Activated CD4-positive, alpha-beta T cell treated with anti-CD3 and anti-CD28 coated beads, Interleukin-2, amount 50 U/mL, for 16 hours (primary cell): Measurements from ENCODE around the gene PCK1.

Experiments used
- DNase-seq: peaks from one replicate; pipeline ENCODE4 v3.0.0-alpha.2; 2020

PCK1 gene

DNA sequence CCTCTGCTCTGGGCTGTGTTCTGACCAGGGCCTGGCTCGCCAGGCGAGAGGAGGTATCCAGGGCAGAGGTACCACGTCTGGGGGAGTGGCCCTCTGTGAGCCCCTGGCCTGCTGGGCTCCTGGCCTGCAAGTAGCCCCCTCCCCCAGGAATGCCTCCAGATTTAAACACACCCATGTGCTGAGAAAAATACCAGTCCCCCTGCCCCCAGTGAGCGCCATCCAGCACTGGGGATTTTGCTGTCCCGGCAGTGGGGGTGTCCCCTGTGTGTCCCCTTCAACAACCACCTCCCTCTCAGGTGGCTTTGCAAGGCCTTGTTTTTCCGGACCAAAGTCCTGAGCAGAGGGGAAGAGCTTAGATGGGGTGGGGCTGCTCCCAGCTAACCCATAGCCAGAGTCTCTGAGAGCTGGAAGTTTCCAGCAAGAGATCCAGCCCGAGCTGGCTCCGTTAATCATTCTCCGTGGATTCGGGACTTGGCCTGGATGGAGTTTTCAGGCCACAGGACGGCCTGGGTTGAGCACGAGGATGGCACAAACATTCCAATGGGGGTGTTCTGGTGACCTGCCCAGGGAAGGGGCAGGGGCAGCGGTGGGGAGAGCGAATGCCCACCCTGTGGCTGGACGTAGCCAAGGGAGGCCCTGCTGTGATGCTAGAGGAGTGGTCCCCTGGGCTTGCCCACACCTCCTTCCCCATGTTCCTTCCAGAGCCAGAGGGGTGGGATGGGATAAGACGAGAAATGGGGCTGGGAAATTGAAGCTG, 29.0 kb downstream of the PCK1 start:
- DNase-seq, result no peak

DNA sequence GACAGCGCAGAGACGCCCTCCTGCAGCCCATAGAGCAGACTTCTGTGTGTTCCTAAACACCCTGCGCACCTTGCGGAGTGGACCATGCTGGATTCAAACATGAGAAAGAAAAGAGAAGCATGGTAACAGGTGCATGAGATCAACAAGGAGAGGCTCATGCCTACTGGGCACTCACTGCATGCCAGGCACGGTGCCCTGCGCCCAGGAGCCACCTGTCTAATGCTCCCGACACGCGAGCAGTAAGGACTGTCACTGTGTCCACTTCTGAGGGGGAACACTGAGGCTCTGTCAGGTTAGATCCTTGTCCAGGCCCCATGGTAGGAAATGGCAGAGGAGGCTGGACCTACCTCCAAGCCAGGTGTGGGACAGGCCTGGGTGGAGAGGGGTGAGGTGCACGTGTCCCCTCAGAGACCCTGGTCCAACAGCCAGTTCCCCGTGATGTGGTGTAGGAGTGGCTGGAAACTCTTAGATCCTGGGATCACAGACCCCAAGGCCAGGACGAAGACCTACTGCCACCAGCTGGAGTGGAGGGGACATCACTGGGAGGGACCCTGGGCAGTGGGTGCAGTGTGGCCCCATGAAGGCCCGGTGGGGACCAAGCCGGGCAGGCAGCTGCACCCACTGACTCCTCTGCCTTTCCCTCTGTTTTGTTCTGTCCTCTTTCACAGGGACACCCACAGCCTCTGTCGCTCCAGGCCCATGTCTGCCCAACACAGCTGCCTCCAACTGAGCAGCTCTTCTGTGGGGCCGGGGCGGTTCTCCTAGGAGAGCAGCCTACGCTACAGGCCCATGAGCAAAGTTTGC, 29.8 kb downstream of the PCK1 start:
- no peak for DNase-seq

GRCh38 chr20:57591289-57592229, 30.6 kb downstream of the PCK1 start:
- no peak for DNase-seq

DNA sequence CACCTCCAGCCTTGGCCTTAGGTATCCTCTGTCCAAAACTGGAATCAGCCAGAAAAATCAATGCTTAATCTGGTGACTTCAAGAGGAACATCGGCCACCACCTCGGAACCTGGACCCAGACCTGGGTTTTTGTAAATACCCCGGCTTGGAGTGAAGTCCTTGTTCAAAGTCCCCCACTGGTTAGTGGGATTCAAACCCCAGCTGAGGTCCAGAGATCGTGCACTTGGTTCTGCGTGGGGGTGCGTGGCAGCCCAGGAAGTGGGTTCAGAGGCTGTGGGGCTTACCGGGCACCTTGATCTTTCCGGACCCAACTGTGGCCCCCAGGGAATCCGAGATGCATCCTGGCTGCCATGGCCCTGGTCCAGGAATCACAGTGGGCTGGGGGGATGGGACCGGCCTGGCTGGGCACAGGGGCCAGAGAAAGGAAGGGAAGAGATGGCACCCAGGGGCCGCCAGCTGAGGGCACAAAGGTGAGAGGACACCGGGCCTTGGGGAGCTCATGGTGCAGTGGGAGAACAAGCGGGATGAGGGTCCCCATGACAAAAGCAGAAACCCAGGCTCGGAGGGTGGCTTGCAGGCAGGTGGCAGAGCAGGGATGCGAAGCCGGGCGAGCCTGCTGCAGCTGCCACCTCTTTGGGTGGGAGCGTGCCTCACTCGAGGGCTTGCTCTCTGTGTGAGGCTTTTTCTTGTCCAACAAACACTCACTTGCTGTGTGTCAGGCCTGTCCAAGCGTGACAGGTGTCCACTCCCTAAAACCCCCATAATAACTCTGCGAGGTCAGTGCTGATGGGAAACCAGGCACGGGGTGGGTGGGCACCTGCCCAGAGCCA, 31.6 kb downstream of the PCK1 start:
- no peak for DNase-seq

- no peak for DNase-seq
These were observed 32.4 kb downstream of the PCK1 start for GRCh38 chr20:57593134-57593886.

- peak; percentile 25 for DNase-seq
These were observed 33.4 kb downstream of the PCK1 start for GRCh38 chr20:57594092-57594951.

DNA sequence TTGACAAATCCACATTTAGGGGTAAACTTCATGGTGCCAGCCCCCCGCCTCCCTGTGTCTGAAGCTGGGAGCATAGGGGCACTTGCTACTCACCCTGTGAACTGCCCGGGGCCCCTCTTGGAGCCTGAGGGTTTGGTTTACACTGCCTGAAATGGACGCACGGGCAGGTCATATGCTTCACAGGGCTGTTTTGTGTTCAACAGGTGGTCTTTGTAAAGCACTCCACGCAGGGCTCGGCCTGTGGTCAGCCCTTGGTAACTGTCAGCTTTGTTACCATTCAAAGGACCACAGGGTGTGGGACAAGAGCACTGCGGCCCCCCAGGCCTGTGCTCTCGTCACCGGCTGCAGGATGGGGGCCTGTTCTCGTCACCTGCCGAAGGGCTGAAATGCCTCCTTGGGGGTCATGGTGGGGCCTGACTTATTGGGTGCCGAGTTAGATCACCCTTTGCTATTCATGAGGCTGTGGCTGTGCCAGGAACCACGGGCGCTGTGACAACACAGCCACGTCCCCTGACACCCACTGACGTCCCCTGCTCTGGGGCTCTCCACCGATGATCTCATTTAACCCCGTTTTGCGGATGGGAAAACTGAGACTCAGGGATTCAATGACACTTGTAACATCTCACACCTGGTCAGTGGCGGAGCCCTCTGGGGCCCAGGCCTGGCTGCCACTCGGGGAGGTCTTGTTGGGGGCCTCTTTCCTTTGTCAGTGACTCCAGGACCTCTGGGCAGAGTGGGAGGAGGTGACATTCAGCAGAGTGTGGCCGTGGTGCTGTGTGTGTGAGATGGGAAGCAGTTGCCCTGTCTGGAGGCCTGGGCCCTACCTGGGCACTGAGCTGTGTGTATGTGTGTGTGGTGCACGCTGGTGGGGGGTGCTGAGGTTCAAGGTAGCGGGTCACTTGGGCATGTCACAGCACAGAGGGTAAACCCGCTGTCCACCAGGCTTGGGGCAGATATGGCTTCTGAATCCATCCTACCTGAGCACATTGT, 34.4 kb downstream of the PCK1 start:
- DNase-seq, result no peak

GRCh38 chr20:57596358-57596757, 35.4 kb downstream of the PCK1 start:
- DNase-seq, result no peak

DNA sequence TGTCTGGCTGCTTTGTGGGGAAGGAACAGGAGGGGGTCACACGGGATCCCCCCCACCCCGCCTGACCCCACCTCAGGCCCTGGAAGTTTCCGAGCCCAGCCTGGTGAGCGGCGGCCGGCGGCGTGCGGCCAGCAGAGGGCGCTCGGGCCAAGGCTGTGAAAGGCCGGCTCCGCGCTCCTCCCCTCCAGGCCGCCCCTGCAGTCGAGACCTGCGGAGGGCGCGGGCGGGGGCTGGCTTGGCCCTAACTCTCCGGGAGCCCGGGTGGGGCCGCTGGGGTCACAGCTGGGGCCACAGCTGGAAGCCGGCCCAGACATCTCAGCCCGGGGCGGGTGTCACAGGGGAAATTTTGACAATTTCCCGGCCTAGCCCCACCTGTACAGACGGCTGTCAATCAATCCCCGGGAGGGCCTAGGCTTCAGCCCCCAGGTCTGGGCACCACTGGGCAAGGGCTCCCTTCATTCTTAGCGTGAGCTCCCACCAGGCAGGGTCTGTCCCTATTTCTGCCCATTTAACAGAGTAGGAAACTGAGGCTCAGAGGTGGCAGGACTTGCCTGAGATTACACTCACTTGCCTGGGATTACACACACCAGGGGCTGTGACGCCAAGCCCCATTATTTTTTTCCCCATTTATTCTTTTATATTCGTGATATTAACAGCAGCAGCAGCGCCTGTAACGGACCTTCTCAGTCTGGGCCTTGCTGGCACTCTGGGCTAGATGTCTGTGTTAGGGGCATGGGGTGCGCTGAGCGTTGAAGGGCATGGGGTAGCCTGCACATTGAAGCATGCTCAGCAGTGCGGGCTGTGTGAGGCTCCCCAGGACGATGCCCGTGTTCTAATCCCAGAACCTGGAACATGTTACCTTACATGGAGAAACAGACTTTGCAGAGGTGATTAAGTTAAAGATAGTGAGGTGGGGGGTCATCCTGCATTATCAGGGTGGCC, 36.4 kb downstream of the PCK1 start:
- peak; percentile 54 for DNase-seq

- DNase-seq, result no peak
These were observed 37.1 kb downstream of the PCK1 start for GRCh38 chr20:57598060-57598459.

DNA sequence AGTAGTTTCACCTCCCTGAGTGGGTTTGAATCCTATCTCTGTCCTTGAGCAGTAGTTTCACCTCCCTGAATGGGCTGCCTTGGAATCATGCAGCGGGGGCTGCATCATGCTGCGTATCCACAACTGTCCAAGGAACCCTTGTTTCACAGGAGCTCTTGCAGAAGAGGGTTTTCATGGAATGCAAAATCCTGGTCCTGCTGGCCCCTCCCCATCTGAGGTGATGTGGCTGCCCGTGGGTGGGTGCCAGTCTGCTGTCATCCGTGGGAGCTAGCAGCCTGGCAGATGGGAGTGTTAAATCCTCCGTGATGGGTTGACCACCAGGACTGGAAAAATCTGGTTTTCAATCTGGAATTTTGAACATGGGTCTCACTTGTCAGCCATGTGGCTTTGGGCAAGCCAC, 37.6 kb downstream of the PCK1 start:
- DNase-seq, result no peak

DNA sequence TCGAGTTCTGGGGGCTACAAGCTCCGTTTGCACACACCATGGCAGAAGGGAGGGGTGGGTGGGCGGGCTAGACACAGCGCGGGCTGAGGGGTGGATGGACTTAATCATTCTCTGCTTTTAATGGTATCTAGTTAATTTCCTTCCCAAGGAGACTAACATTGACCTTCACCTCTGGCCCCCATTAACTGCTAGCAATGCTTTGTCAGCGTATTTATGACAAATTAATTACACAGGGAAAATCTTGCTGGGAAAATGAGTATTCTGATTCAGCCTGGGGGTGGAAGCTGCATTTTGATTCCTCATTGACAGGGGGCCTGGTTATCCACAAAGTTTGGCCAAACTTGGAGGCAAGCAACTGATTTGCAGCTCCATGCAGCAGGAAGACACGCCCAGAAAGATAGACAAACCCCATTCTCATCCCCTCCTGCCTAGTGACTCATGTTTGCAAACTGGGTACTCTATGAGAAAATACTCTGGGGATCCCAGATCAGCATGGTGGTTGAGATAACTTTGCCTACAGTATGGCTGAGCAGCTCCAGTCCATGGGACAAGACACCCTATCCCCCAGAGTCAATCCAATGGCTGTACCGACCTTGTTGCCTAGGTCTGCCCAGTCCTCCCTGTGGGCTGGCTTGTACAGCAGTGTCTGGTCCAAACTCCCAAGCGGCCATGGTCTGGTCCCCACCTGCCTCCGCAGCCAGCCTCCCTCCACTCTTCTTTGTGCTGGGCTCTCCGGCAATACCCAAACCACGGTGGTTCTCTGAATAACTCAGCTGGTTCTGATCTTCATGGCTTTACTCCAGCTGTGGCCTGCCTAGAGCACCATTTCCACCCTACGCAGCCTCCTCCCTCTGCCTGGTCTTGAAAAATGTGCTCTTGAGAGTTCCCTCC, 39.7 kb downstream of the PCK1 start:
- DNase-seq, result peak; percentile 41

DNA sequence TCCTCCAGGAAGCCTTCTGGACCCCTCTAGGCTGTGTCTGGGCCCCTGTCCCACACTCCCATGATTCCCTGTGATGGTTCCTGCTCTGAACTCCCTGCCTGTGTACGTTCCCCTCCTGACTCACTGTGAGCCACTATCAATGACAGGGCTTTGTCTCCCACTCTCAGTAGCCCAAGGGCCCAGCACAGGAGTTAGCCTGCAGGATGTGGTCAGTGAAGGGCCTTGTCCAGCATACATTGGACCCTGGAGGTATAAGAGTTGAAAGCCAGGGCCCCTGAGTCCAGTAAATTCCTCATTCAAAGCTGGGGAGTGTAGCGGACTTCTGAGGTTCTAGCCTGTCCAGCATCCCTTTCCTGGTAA, 40.3 kb downstream of the PCK1 start:
- DNase-seq, result no peak

DNA sequence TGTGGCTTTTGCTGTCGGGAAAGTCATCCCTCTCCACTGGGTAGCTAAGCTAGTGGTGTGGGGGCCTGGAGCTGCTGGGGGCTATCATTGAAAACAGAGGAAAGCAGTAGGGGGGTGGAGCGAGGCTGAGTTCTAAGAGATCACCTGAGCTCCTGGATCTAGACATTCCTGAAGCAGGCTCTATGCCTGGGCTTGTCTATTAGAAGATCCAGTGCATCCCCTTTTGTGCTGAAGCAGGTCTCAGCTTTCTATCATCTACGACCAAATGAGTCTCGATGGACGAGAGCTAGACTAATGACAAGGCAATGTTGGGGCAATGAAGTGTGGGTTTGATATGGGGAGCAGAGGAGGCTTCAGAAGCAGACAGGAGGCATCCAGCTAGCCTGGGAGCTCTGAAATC, 40.8 kb downstream of the PCK1 start:
- DNase-seq, result no peak

- no peak for DNase-seq
These were observed 42.2 kb downstream of the PCK1 start for GRCh38 chr20:57603120-57603519.

DNA sequence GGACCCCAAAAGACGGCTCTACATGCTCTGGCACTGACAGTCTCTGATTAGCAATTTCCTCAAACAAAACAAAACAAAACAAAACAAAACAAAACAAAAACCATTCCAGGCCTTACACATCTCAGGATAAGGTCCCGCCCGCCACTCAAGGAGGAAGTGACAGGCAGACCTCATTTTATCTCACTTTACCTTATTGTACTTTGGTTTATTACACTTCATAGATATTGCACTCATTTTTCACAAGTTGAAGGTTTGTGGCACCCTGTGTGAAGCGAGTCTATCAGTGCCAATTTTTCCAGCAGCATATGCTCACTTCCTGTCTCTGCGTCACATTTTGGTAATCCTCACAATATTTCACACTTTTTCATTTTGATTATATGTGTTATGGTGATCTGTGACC, 44.1 kb downstream of the PCK1 start:
- DNase-seq, result no peak

DNA sequence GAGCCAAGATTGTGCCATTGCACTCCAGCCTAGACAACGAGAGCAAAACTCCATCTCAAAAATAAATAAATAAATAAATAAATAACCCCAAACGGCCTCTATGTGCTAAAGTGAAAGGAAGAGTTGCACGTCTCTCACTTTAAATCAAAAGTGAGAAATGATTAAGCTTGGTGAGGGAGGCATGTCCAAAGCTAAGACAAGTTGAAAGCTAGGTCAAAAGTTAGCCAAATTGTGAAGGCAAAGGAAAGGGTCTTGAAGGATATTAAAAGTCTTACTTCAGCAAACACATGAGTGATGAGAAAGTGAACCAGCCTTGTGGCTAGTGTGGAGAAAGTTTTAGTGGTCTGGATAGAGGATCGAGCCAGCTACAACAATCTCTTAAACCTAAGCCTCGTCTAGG, 45.0 kb downstream of the PCK1 start:
- no peak for DNase-seq
